Posterior vena cava (tissue), 2 donors: ENCODE data around the gene STARD4. TPM values are rescaled to one million over a fixed set of nuclear protein-coding genes. Genes with fewer than 3 reads are reported as not detected.

Source experiments
- total RNA-seq, 2 donors: library from RNA; stranded (reverse); fragmentation: NEBNext Ultra II Directional; extraction: Animal tissue kit (Norgen Biotek cat#: 25700); gene quantifications; one replicate each; pipeline ENCODE4 v1.2.1, GENCODE V29; 2021
- donor health status: DM: yes; HTN: yes; CAD: no.
- donor health status: DM: yes; HTN: yes; CAD: no.

STARD4 gene
- total RNA-seq, 2 donors from 2014 or later: 18.0 to 21.9 TPM

Other genes starting within 250 kb of the STARD4 start
- 10 to 100 TPM; 37.1 to 42.2 TPM for gene NREP, start 244.7 kb upstream of the STARD4 start, total RNA-seq